ENCODE data around the gene NUPR1.

DNA sequence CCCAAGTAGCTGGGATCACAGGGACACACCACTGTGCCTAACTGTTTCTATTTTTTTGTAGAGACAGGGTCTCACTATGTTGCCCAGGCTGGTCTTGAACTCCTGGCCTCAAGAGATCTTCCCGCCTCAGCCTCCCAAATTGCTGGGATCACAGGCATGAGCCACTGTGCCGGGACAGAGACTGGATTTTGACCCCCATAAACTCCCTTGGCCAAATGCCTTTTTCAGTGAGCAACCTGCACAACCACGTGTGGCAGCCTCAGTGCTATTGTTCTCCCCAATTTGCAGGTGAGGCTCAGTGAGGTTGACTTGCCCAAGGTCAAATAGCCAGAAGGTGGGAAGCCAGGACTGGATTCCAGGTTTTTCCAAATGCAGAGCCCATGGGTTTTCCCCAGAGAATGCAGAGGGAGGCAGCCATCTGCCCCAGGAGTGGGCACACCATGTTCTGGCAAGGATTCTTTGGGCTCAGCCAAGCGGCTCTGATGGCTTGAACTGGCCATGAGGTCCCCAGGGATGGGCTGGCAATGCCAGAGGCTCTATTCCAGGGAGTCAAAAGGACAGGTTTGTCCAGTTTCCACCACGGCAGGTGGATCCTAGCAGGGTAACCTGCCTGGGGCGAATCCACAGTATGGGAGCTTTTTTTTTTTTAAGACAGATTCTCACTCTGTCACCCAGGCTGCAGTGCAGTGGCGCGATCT is 33.9 kb downstream of the NUPR1 start:
- TF ChIP-seq, protein P1, sequence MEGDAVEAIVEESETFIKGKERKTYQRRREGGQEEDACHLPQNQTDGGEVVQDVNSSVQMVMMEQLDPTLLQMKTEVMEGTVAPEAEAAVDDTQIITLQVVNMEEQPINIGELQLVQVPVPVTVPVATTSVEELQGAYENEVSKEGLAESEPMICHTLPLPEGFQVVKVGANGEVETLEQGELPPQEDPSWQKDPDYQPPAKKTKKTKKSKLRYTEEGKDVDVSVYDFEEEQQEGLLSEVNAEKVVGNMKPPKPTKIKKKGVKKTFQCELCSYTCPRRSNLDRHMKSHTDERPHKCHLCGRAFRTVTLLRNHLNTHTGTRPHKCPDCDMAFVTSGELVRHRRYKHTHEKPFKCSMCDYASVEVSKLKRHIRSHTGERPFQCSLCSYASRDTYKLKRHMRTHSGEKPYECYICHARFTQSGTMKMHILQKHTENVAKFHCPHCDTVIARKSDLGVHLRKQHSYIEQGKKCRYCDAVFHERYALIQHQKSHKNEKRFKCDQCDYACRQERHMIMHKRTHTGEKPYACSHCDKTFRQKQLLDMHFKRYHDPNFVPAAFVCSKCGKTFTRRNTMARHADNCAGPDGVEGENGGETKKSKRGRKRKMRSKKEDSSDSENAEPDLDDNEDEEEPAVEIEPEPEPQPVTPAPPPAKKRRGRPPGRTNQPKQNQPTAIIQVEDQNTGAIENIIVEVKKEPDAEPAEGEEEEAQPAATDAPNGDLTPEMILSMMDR (IDR thresholded peaks at IDR 0.05; ENCODE audit: insufficient read depth, low read depth, low read length): no peak
- TF ChIP-seq EZH2 (IDR thresholded peaks at IDR 0.05; ENCODE audit: insufficient read depth, low read length): no peak
